Measurements from ENCODE around the gene CKS2. TPM values are rescaled to one million over a fixed set of nuclear protein-coding genes. Genes with fewer than 3 reads are reported as not detected.

CKS2 gene
- total and polyA plus RNA-seq, 11 donors = 2.2 to 37.9 (median 7.4) TPM

DNA sequence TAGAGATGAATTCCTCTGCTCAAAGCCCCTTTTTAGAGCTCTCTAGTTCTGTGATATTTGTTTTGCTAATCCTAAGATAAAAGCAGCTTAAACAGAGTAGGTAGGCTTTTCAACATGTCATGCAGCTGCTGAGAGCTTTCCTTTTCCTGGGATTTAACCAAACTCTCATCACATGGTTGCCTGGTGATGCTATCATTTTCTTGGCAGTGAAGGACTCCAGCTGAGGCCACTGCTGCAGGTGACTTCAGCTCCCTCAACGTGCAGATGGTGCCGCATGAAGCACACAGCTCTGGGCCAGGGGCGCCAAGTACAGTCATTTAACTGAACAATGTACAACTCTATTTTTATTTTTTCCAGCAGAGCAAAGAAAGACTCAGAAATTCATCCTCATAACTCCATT lies 49.5 kb downstream of the CKS2 start:
- peaks cover 0 to 29% (median 19%) of the 10 kb centered on the region in 12 donors for H3K4me1 ChIP-seq
- H3K9me3 ChIP-seq = no peaks in the 10 kb centered on the region
- ATAC-seq (peak in 1 of 4 donors; percentile 33), DNase-seq (no peak)
- no peak overlapping the region for H3K4me3 ChIP-seq
- 44 to 56% (median 50%) methylated on average over 3 of the region's 3 CpGs for WGBS, 4 donors
- peaks cover 0 to 83% (median 72%) of the 10 kb centered on the region in 9 donors for H3K36me3 ChIP-seq
- no peaks in the 10 kb centered on the region for H3K27me3 ChIP-seq
- intact Hi-C loops (cut with DNase I) = loop anchor here in 1 of 10 donors (10.0 kb wide), 1 partner anchor 184 kb away; no protein-coding TSS in a partner anchor
- H3K27ac ChIP-seq = peak overlapping the region in 5 of 12 donors; percentile 3 to 37 (median 13)
- TF ChIP-seq CTCF (IDR thresholded peaks at IDR 0.05) = no peak
- no peak for TF ChIP-seq POLR2A (IDR thresholded peaks at IDR 0.05)

DNA sequence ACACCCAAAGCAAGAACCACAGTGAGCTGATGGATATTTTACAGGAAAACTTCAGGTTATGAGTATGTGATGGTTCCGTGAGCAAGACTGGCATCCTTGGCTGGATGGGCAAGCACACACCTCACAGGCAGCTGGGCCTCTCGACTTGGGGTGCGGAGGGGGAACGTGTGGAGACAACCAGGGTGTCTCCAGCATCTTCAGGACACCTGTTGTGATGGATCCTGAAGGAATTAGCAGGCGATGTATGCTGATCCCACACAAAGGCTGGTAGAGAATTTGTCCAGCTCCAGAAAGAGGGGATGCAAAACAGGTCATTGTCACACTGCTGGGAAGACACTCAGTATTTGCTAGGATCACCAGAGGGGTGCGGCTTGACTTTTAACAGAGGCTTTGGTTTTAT lies 50.0 kb downstream of the CKS2 start:
- H3K27me3 ChIP-seq = no peaks in the 10 kb centered on the region
- TF ChIP-seq CTCF (IDR thresholded peaks at IDR 0.05) (no peak), POLR2A (IDR thresholded peaks at IDR 0.05) (no peak)
- 87 to 96% (median 95%) methylated on average over 6 of the region's 6 CpGs for WGBS, 4 donors
- ATAC-seq = no peak
- H3K4me3 ChIP-seq = no peak overlapping the region
- DNase-seq = no peak
- intact Hi-C loops (cut with DNase I) = loop anchor here in 1 of 10 donors (10.0 kb wide), 1 partner anchor 184 kb away; no protein-coding TSS in a partner anchor
- peaks cover 0 to 29% (median 19%) of the 10 kb centered on the region in 12 donors for H3K4me1 ChIP-seq
- no peaks in the 10 kb centered on the region for H3K9me3 ChIP-seq
- peaks cover 0 to 78% (median 66%) of the 10 kb centered on the region in 9 donors for H3K36me3 ChIP-seq
- H3K27ac ChIP-seq = peak overlapping the region in 2 of 12 donors; percentile 13 to 15

GRCh38 chr9:89361816-89362646 lies 51.0 kb downstream of the CKS2 start:
- H3K9me3 ChIP-seq = no peaks in the 10 kb centered on the region
- peaks cover 0 to 68% (median 56%) of the 10 kb centered on the region in 9 donors for H3K36me3 ChIP-seq
- intact Hi-C loops (cut with DNase I) = loop anchor here in 1 of 10 donors (10.0 kb wide), 1 partner anchor 183 kb away; no protein-coding TSS in a partner anchor
- H3K27ac ChIP-seq = no peak overlapping the region
- no peak overlapping the region for H3K4me3 ChIP-seq
- TF ChIP-seq POLR2A (IDR thresholded peaks at IDR 0.05) = no peak
- no peak for TF ChIP-seq CTCF (IDR thresholded peaks at IDR 0.05)
- no peaks in the 10 kb centered on the region for H3K27me3 ChIP-seq
- H3K4me1 ChIP-seq = peaks cover 0 to 29% (median 19%) of the 10 kb centered on the region in 12 donors
- WGBS, 4 donors = 84 to 91% (median 89%) methylated on average over 8 to 9 of the region's 9 CpGs
- DNase-seq (no peak), ATAC-seq (no peak)

GRCh38 chr9:89362647-89363310 lies 51.8 kb downstream of the CKS2 start:
- Histone ChIP-seq H3K4me1 (peaks cover 0 to 29% (median 19%) of the 10 kb centered on the region in 12 donors), H3K27ac (no peak overlapping the region), H3K36me3 (peaks cover 0 to 60% (median 49%) of the 10 kb centered on the region in 9 donors), H3K4me3 (no peak overlapping the region), H3K27me3 (no peaks in the 10 kb centered on the region), H3K9me3 (no peaks in the 10 kb centered on the region)
- TF ChIP-seq CTCF (IDR thresholded peaks at IDR 0.05) (no peak), POLR2A (IDR thresholded peaks at IDR 0.05) (no peak)
- ATAC-seq (no peak), DNase-seq (peak in 1 of 5 donors; percentile 13)
- intact Hi-C loops (cut with DNase I) = loop anchor here in 1 of 10 donors (10.0 kb wide), 1 partner anchor 182 kb away; no protein-coding TSS in a partner anchor
- 88 to 96% (median 90%) methylated on average over 7 to 10 of the region's 10 CpGs for whole genome bisulfite sequencing, 4 donors

Data from heart left ventricle (tissue), 16 donors.